T-helper 2 cell treated with Interferon-gamma antibody and Interleukin-4, amounts not matched to agents 5 μg/mL and 100 μg/mL, for 36 hours (primary cell): ENCODE measurements around the gene TGFBR1.

ENCODE experiments used
- DNase-seq: peaks from one replicate; pipeline ENCODE4 v3.0.0; 2021; ENCODE audit warnings: low spot score
- H3K27ac Mint-ChIP-seq: one replicate; pipeline ENCODE4 v1.8.0; 2021; ENCODE audit warnings: mild to moderate bottlenecking, mixed read lengths
- H3K27me3 Mint-ChIP-seq: one replicate; pipeline ENCODE4 v1.8.0; 2021; ENCODE audit warnings: low read depth, mixed read lengths
- H3K36me3 Mint-ChIP-seq: one replicate; pipeline ENCODE4 v1.8.0; 2021; ENCODE audit warnings: low read depth, mixed read lengths
- H3K4me1 Mint-ChIP-seq: one replicate; pipeline ENCODE4 v1.8.0; 2021; ENCODE audit warnings: low read depth, mixed read lengths
- H3K4me3 Mint-ChIP-seq: one replicate; pipeline ENCODE4 v1.8.0; 2022; ENCODE audit warnings: mild to moderate bottlenecking, moderate library complexity, mixed read lengths
- H3K9me3 Mint-ChIP-seq: one replicate; pipeline ENCODE4 v1.8.0; 2021; ENCODE audit warnings: mixed read lengths

TGFBR1 gene

GRCh38 chr9:99197987-99198386 lies 93.1 kb downstream of the TGFBR1 start:
- Mint-ChIP-seq H3K4me1 (peaks cover 16% of the 10 kb centered on the region), H3K27ac (no peak overlapping the region)

GRCh38 chr9:99199938-99200539 lies 95.1 kb downstream of the TGFBR1 start:
- H3K4me3 Mint-ChIP-seq, result no peak overlapping the region
- H3K27ac Mint-ChIP-seq, result no peak overlapping the region
- H3K9me3 Mint-ChIP-seq, result no peaks in the 10 kb centered on the region
- DNase-seq, result no peak
- peaks cover 9% of the 10 kb centered on the region for H3K4me1 Mint-ChIP-seq
- H3K36me3 Mint-ChIP-seq, result no peaks in the 10 kb centered on the region
- H3K27me3 Mint-ChIP-seq, result peaks cover 9% of the 10 kb centered on the region

More at GRCh38 chr9:99197987-99198386, 93.1 kb downstream of the TGFBR1 start:
- DNase-seq, result no peak
- H3K9me3 Mint-ChIP-seq, result no peaks in the 10 kb centered on the region
- peaks cover 11% of the 10 kb centered on the region for H3K27me3 Mint-ChIP-seq
- no peaks in the 10 kb centered on the region for H3K36me3 Mint-ChIP-seq
- no peak overlapping the region for H3K4me3 Mint-ChIP-seq

- H3K4me1 Mint-ChIP-seq, result peaks cover 2% of the 10 kb centered on the region
- no peak overlapping the region for H3K27ac Mint-ChIP-seq
- no peak for DNase-seq
- no peaks in the 10 kb centered on the region for H3K36me3 Mint-ChIP-seq
- H3K4me3 Mint-ChIP-seq, result no peak overlapping the region
- H3K27me3 Mint-ChIP-seq, result peaks cover 15% of the 10 kb centered on the region
- no peaks in the 10 kb centered on the region for H3K9me3 Mint-ChIP-seq
These were observed 96.7 kb downstream of the TGFBR1 start for GRCh38 chr9:99201603-99202002.
